CD14-positive monocyte (primary cell): ENCODE data around the gene ERO1A. TPM values are rescaled to one million over a fixed set of nuclear protein-coding genes. Genes with fewer than 3 reads are reported as not detected.

Experiments
- DNase-seq, 3 donors: peaks; one replicate each; pipeline ENCODE4 v3.0.0-alpha.2; 2011 to 2022
- H2AFZ ChIP-seq: 2 replicates; pipeline ENCODE4 v1.6.0; 2012; ENCODE audit warnings: mild to moderate bottlenecking, low read depth, low read length, inconsistent platforms; ENCODE audit not compliant: insufficient read depth, poor library complexity, severe bottlenecking
- H3K27ac ChIP-seq, 2 donors: 1 replicate in 1 of 2; 2 replicates in 1 of 2; pipeline ENCODE4 v1.5.1; 2012 to 2013; ENCODE audit warnings: low read length in 2 of 2, control low read depth in 1 of 2, inconsistent platforms in 1 of 2, low read depth in 1 of 2, mild to moderate bottlenecking in 1 of 2
- H3K27me3 ChIP-seq, 2 donors: one replicate each; pipeline versions ENCODE4 v1.6.0 to v1.6.1; 2011 to 2013; ENCODE audit warnings: low read length in 2 of 2; ENCODE audit not compliant: control insufficient read depth in 2 of 2, insufficient read depth in 2 of 2
- H3K36me3 ChIP-seq, 2 donors: replicated peaks in 1 of 2; 1 replicate in 1 of 2; 2 replicates in 1 of 2; pipeline versions ENCODE4 v1.5.1 to v1.6.1; 2012 to 2013; ENCODE audit warnings: low read length in 2 of 2, control low read depth in 1 of 2, inconsistent platforms in 1 of 2, mild to moderate bottlenecking in 1 of 2; ENCODE audit not compliant: insufficient read depth in 2 of 2, control insufficient read depth in 1 of 2
- H3K4me1 ChIP-seq, 2 donors: 1 replicate in 1 of 2; 2 replicates in 1 of 2; pipeline versions ENCODE4 v1.5.1 to v1.6.1; 2012 to 2013; ENCODE audit warnings: low read length in 2 of 2, control low read depth in 1 of 2, inconsistent platforms in 1 of 2, mild to moderate bottlenecking in 1 of 2, moderate library complexity in 1 of 2; ENCODE audit not compliant: insufficient read depth in 2 of 2, control insufficient read depth in 1 of 2
- H3K4me2 ChIP-seq: replicated peaks from 2 replicates; pipeline ENCODE3; 2012; ENCODE audit warnings: low read length, moderate library complexity, mild to moderate bottlenecking; ENCODE audit not compliant: poor library complexity, severe bottlenecking; ENCODE audit errors: extremely low read depth
- H3K4me3 ChIP-seq, 3 experiments: fragments of 200-600 bp in 1 of 3; sonication (generic) in 1 of 3; replicated peaks in 1 of 3; 1 replicate in 2 of 3; 2 replicates in 1 of 3; pipeline ENCODE4 v1.5.1; 2011 to 2013; ENCODE audit warnings: low read length in 3 of 3, mild to moderate bottlenecking in 3 of 3, control low read depth in 2 of 3, low read depth in 2 of 3, inconsistent platforms in 1 of 3, moderate library complexity in 1 of 3
- H3K79me2 ChIP-seq: 2 replicates; pipeline ENCODE4 v1.6.0; 2012; ENCODE audit warnings: mild to moderate bottlenecking, control low read depth, inconsistent platforms, low read length, moderate library complexity; ENCODE audit not compliant: insufficient read depth
- H3K9ac ChIP-seq: 2 replicates; pipeline ENCODE4 v1.6.0; 2017; ENCODE audit warnings: low read length, mild to moderate bottlenecking; ENCODE audit not compliant: insufficient read depth, poor library complexity, severe bottlenecking
- H3K9me3 ChIP-seq, 2 donors: replicated peaks in 1 of 2; 1 replicate in 1 of 2; 2 replicates in 1 of 2; pipeline versions ENCODE4 v1.5.1 to v1.6.1; 2012 to 2013; ENCODE audit warnings: low read length in 2 of 2, control low read depth in 1 of 2; ENCODE audit not compliant: control insufficient read depth in 1 of 2, insufficient read depth in 1 of 2
- H4K20me1 ChIP-seq: 2 replicates; pipeline ENCODE4 v1.6.0; 2012; ENCODE audit warnings: mild to moderate bottlenecking, low read length, control low read depth, moderate library complexity; ENCODE audit not compliant: insufficient read depth
- H3K27ac Mint-ChIP-seq, 7 donors: one replicate each; pipeline ENCODE4 v1.8.0; 2020; ENCODE audit warnings: mild to moderate bottlenecking in 7 of 7, mixed read lengths in 7 of 7, moderate library complexity in 6 of 7, inconsistent platforms in 2 of 7
- H3K27me3 Mint-ChIP-seq, 3 donors: one replicate each; pipeline ENCODE4 v1.8.0; 2021 to 2022; ENCODE audit warnings: low read depth in 3 of 3, mild to moderate bottlenecking in 3 of 3, mixed read lengths in 3 of 3, moderate library complexity in 3 of 3, inconsistent platforms in 1 of 3
- H3K36me3 Mint-ChIP-seq, 2 donors: one replicate each; pipeline ENCODE4 v1.8.0; 2020; ENCODE audit warnings: mixed read lengths in 2 of 2, inconsistent platforms in 1 of 2, mild to moderate bottlenecking in 1 of 2
- H3K4me1 Mint-ChIP-seq: one replicate; pipeline ENCODE4 v1.8.0; 2020; ENCODE audit warnings: mild to moderate bottlenecking, mixed read lengths
- H3K4me3 Mint-ChIP-seq, 2 donors: one replicate each; pipeline ENCODE4 v1.8.0; 2020; ENCODE audit warnings: mild to moderate bottlenecking in 2 of 2, mixed read lengths in 2 of 2, moderate library complexity in 1 of 2
- H3K9me3 Mint-ChIP-seq, 7 donors: one replicate each; pipeline ENCODE4 v1.8.0; 2020 to 2022; ENCODE audit warnings: mixed read lengths in 7 of 7, mild to moderate bottlenecking in 6 of 7, moderate library complexity in 6 of 7, inconsistent platforms in 2 of 7
- CTCF ChIP-seq: fragments of 200-600 bp; IDR thresholded peaks from one replicate; pipeline ENCODE4 v1.8.0; 2022; ENCODE audit warnings: antibody characterized with exemption, mild to moderate bottlenecking
- WGBS: methylation state at CpG from one replicate; pipeline ENCODE4 v1.1.5; 2013; ENCODE audit warnings: missing lambda C conversion rate; ENCODE audit not compliant: insufficient coverage; 5-methylcytosine and 5-hydroxymethylcytosine counted together
- intact Hi-C, 2 donors: fragments of 100-400 bp; cut with micrococcal nuclease; formaldehyde crosslinking; loops; one replicate each; pipeline versions ENCODE4 v1.15.0 to v1.15.1; 2023
- polyA plus RNA-seq, 3 donors: library from polyadenylated mRNA; depleted of rRNA in 1 of 3; unstranded in 2 of 3; stranded (reverse) in 1 of 3; fragments of 300-500 nt in 2 of 3; fragments of >200 nt in 1 of 3; fragmentation: Illumina TruSeq in 2 of 3; gene quantifications; 1 replicate in 2 of 3; 2 replicates in 1 of 3; pipeline ENCODE4 v1.2.3, GENCODE V29; 2012 to 2021

Gene ERO1A
- polyA plus RNA-seq, 3 donors, result 22.1 to 39.5 (median 29.2) TPM

- Mint-ChIP-seq H3K27me3 (no peaks in the 10 kb centered on the region), H3K27ac (no peak overlapping the region), H3K9me3 (no peaks in the 10 kb centered on the region), H3K4me1 (no peaks in the 10 kb centered on the region), H3K4me3 (no peak overlapping the region), H3K36me3 (peaks cover 54 to 62% of the 10 kb centered on the region in 2 donors)
- Histone ChIP-seq H3K27ac (peak overlapping the region in 1 of 2 donors; percentile 1), H2AFZ (no peak overlapping the region), H3K4me1 (no peaks in the 10 kb centered on the region), H3K27me3 (no peaks in the 10 kb centered on the region), H3K36me3 (peaks cover 69 to 85% of the 10 kb centered on the region in 2 donors), H3K9ac (no peak overlapping the region), H3K9me3 (no peaks in the 10 kb centered on the region), H3K79me2 (no peaks in the 10 kb centered on the region), H4K20me1 (no peaks in the 10 kb centered on the region), H3K4me3 (no peak overlapping the region), H3K4me2 (no peak overlapping the region)
- TF ChIP-seq CTCF, result no peak
- intact Hi-C loops, result no loop called here
- WGBS, result no CpG with 5 or more reads among the region's 1 CpG
- DNase-seq, result no peak
Measured at GRCh38 chr14:52649511-52649910, 45.8 kb downstream of the ERO1A start.

- H3K9ac ChIP-seq, result no peak overlapping the region
- WGBS, result no CpG with 5 or more reads among the region's 1 CpG
- H3K4me3 Mint-ChIP-seq, result no peak overlapping the region
- intact Hi-C loops, result no loop called here
- TF ChIP-seq CTCF, result no peak
- H3K9me3 ChIP-seq, result no peaks in the 10 kb centered on the region
- no peak overlapping the region for H3K4me3 ChIP-seq
- H3K27me3 ChIP-seq, result no peaks in the 10 kb centered on the region
- H3K27ac ChIP-seq, result no peak overlapping the region
- no peaks in the 10 kb centered on the region for H3K4me1 ChIP-seq
- no peak overlapping the region for H3K27ac Mint-ChIP-seq
- no peak overlapping the region for H3K4me2 ChIP-seq
- no peak overlapping the region for H2AFZ ChIP-seq
- H3K9me3 Mint-ChIP-seq, result peaks cover 0 to 6% (median 5%) of the 10 kb centered on the region in 7 donors
- H3K4me1 Mint-ChIP-seq, result no peaks in the 10 kb centered on the region
- H3K27me3 Mint-ChIP-seq, result no peaks in the 10 kb centered on the region
- H3K36me3 Mint-ChIP-seq, result peaks cover 39 to 55% of the 10 kb centered on the region in 2 donors
- no peaks in the 10 kb centered on the region for H3K79me2 ChIP-seq
- DNase-seq, result no peak
- H4K20me1 ChIP-seq, result no peaks in the 10 kb centered on the region
- H3K36me3 ChIP-seq, result peaks cover 35 to 58% of the 10 kb centered on the region in 2 donors
Measured at GRCh38 chr14:52641745-52642144, 53.6 kb downstream of the ERO1A start.
